Measurements from ENCODE around the gene KLHL20.
A peak's percentile ranks its signal among the peaks of the same experiment; 100 is the strongest.

Gene KLHL20

GRCh38 chr1:173821680-173822079, 106.9 kb downstream of the KLHL20 start:
- TF ChIP-seq, protein P1, sequence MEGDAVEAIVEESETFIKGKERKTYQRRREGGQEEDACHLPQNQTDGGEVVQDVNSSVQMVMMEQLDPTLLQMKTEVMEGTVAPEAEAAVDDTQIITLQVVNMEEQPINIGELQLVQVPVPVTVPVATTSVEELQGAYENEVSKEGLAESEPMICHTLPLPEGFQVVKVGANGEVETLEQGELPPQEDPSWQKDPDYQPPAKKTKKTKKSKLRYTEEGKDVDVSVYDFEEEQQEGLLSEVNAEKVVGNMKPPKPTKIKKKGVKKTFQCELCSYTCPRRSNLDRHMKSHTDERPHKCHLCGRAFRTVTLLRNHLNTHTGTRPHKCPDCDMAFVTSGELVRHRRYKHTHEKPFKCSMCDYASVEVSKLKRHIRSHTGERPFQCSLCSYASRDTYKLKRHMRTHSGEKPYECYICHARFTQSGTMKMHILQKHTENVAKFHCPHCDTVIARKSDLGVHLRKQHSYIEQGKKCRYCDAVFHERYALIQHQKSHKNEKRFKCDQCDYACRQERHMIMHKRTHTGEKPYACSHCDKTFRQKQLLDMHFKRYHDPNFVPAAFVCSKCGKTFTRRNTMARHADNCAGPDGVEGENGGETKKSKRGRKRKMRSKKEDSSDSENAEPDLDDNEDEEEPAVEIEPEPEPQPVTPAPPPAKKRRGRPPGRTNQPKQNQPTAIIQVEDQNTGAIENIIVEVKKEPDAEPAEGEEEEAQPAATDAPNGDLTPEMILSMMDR (IDR thresholded peaks at IDR 0.05; ENCODE audit: low read depth, low read length, missing control alignments): no peak
- Histone ChIP-seq H3K4me3 (ENCODE audit: low read depth, low read length) (no peak overlapping the region), H3K27me3 (replicated peaks) (no peaks in the 10 kb centered on the region), H3K36me3 (replicated peaks) (no peaks in the 10 kb centered on the region), H3K27ac (no peak overlapping the region)
- in situ Hi-C loops (cut with HindIII; ENCODE audit: low pct_ligation_motif_present, low sequenced_read_pairs): no loop called here
- no peak for DNase-seq

- peak overlapping the region; percentile 98 for H3K4me3 ChIP-seq (ENCODE audit: low read depth, low read length)
- H3K36me3 ChIP-seq (replicated peaks): no peaks in the 10 kb centered on the region
- peak overlapping the region; percentile 96 for H3K27ac ChIP-seq
- in situ Hi-C loops (cut with HindIII; ENCODE audit: low pct_ligation_motif_present, low sequenced_read_pairs): no loop called here
- no peaks in the 10 kb centered on the region for H3K27me3 ChIP-seq (replicated peaks)
- no peak for DNase-seq
- TF ChIP-seq, protein P1 (IDR thresholded peaks at IDR 0.05; ENCODE audit: low read depth, low read length, missing control alignments): no peak
These were observed 109.1 kb downstream of the KLHL20 start for GRCh38 chr1:173823781-173824314.

DNA sequence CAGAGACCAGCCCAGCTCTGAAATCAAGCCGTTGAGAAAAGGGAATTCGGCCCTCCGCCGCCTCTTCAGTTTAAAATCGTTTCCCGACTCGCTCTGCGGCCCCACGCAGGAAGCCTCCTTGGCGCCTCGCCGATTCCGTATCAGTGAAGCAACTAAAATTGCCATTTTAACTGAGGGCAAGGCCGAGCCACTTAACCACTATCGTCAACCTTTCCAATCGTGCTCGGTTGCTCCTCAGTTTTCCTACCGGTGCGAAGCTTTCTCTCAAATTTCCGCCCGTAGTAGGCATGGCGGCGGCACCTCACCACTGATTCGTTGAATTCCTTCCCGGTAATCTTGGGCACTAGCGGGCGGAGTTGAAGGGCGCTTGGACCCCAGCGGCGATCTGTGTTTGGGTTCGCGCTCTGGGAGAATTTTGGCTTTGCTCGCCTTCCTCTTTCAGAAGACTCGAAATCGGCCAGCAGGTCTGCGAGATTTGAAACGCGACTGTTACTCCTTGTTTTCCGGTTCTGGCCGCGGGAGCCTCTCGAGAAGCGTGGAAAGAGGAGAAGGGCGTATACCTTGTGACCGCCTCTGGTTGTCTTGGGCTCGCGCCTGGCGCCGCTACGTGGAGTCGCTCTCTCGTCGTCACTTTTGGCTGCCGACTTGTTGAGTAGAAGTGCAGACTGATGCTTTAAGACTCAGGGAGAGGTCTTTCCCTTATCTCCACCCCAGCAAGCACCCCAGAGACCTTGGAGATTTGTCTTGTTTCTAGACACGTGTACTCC, 109.7 kb downstream of the KLHL20 start, which contains the start of the genes CENPL and DARS2:
Gene CENPL (minus strand): TSS at position 569 of the 767 bp plus-strand sequence. CDS start 13,584 bp downstream, outside the sequence.
Gene DARS2 (plus strand): TSS at position 359 of the 767 bp plus-strand sequence. CDS start 557 bp downstream, outside the sequence.
- peak within 1 kb of the TSS; percentile 98 for H3K4me3 ChIP-seq (ENCODE audit: low read depth, low read length)
- H3K27ac ChIP-seq: peak within 1 kb of the TSS; percentile 96
- TF ChIP-seq, protein P1 (IDR thresholded peaks at IDR 0.05; ENCODE audit: low read depth, low read length, missing control alignments): no peak
- in situ Hi-C loops (cut with HindIII; ENCODE audit: low pct_ligation_motif_present, low sequenced_read_pairs): no loop called here
- no peaks in the 10 kb centered on the region for H3K36me3 ChIP-seq (replicated peaks)
- no peaks in the 10 kb centered on the region for H3K27me3 ChIP-seq (replicated peaks)
- peak; percentile 97 for DNase-seq

- no peak overlapping the region for H3K4me3 ChIP-seq (ENCODE audit: low read depth, low read length)
- H3K27ac ChIP-seq: no peak overlapping the region
- TF ChIP-seq, protein P1 (IDR thresholded peaks at IDR 0.05; ENCODE audit: low read depth, low read length, missing control alignments): no peak
- in situ Hi-C loops (cut with HindIII; ENCODE audit: low pct_ligation_motif_present, low sequenced_read_pairs): no loop called here
- no peak for DNase-seq
- H3K27me3 ChIP-seq (replicated peaks): no peaks in the 10 kb centered on the region
- no peaks in the 10 kb centered on the region for H3K36me3 ChIP-seq (replicated peaks)
These were observed 112.8 kb downstream of the KLHL20 start for GRCh38 chr1:173827611-173828010.

DNA sequence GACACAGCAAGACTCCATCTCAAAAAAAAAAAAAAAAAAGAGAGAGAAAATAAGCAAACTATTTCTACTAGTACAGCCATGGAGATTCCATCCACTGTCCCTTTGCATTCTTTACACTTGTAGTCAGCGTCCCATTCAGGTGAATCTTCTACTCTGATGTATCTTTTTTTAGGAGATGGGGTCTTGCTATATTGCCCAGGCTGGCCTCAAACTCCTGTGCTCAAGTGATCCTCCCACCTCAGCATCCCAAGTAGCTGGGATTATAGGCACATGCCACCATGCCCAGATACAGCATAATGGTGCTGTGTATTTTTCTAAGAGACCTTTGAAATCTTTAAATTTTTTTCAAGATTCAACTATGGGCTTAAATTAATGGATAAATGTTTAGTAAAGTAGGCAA, 118.0 kb downstream of the KLHL20 start:
- TF ChIP-seq, protein P1 (IDR thresholded peaks at IDR 0.05; ENCODE audit: low read depth, low read length, missing control alignments): no peak
- Histone ChIP-seq H3K36me3 (replicated peaks) (peaks cover 20% of the 10 kb centered on the region), H3K27me3 (replicated peaks) (no peaks in the 10 kb centered on the region), H3K4me3 (ENCODE audit: low read depth, low read length) (no peak overlapping the region), H3K27ac (no peak overlapping the region)
- in situ Hi-C loops (cut with HindIII; ENCODE audit: low pct_ligation_motif_present, low sequenced_read_pairs): no loop called here
- DNase-seq: no peak
